ENCODE data around the gene FOXP4.

DNA sequence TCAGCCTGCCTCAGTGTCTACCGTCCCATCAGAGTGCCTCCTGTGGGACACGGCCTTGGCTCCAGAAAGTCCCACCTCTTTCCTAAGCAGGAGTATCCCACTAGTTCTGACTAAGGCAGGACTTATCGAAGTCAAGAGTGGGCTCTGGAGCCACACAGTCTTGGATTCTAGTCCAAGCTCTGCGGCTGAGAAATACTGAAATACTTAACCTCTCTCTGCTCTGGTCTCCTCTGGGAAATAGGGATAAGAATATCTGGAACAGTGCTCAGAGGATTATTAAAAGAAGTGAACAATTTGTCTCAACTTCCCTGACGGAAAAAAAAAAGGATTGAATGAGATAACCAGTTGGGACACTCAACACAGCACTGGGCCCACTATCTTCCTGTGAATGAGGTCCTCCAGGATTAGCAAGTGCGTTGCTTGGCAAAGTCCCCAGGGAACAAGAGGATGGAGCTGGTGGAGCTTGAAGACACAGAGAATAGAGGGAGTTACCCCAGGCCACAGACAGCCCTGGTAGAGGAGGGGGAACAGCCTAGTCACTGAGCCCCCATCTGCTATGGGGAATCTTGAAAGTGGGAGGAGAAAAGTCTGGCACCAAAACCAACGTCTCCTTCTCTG, 34.6 kb upstream of the FOXP4 start:
- TF ChIP-seq POLR2AphosphoS5 (IDR thresholded peaks at IDR 0.05) = no peak
- no peak for TF ChIP-seq CTCF (IDR thresholded peaks at IDR 0.05)
- no peak for TF ChIP-seq POLR2A (IDR thresholded peaks at IDR 0.05)
